A549 (cell line): ENCODE measurements around the gene CLSTN1. TPM values are rescaled to one million over a fixed set of nuclear protein-coding genes. Genes with fewer than 3 reads are reported as not detected.

Experiments used
- ATAC-seq, 2 experiments: fragments of 200-7000 bp in 1 of 2; fragments of >200 bp in 1 of 2; cut with Nextera tagmentation in 1 of 2; cut with Tn5 transposase in 1 of 2; 3 replicates each; pipeline versions ENCODE4 v1.8.0 to v1.9.1; 2018 to 2020; ENCODE audit warnings: mild to moderate bottlenecking in 1 of 2, moderate library complexity in 1 of 2
- CTCF ChIA-PET: fragments of 300-600 bp; sonication (Branson Sonifier 250); formaldehyde crosslinking; extraction: SDS; loops from one replicate; lab custom pipeline; 2021; ENCODE audit warnings: antibody characterized with exemption, inconsistent platforms; lab: Yijun Ruan, JAX
- POLR2A ChIA-PET: fragments of 350-600 bp; formaldehyde crosslinking; extraction: SDS; loops from one replicate; lab custom pipeline; 2021; ENCODE audit warnings: antibody characterized with exemption, inconsistent platforms; lab: Yijun Ruan, JAX
- DNase-seq, 2 experiments: peaks; one replicate each; pipeline versions ENCODE4 v3.0.0 to v3.0.0-alpha.2; 2011 to 2016; ENCODE audit warnings: low read depth in 1 of 2, low spot score in 1 of 2
- FAIRE-seq: peaks from 2 replicates; lab custom pipeline; 2011; peaks lifted over from hg19 to GRCh38; lab: Jason Lieb, UNC
- H3K27ac ChIP-seq, 2 experiments: fragments of >200 bp; sonication (Bioruptor Twin); formaldehyde crosslinking; 3 replicates each; pipeline ENCODE4 v1.5.1; 2016 to 2017
- H3K4me1 ChIP-seq: fragments of >200 bp; sonication (Bioruptor Twin); formaldehyde crosslinking; 3 replicates; pipeline ENCODE4 v1.6.1; 2016
- H3K4me2 ChIP-seq: fragments of >200 bp; sonication (Bioruptor Twin); formaldehyde crosslinking; 3 replicates; pipeline ENCODE4 v1.6.1; 2016
- H3K4me3 ChIP-seq: fragments of >200 bp; sonication (Bioruptor Twin); formaldehyde crosslinking; 3 replicates; pipeline ENCODE4 v1.5.1; 2016
- H3K9me3 ChIP-seq: fragments of >200 bp; sonication (Bioruptor Twin); formaldehyde crosslinking; 3 replicates; pipeline ENCODE4 v1.6.1; 2016
- CBX2 ChIP-seq: fragments of 200-600 bp; sonication (generic); IDR thresholded peaks from 2 replicates; pipeline ENCODE4 v1.6.1; 2016; ENCODE audit warnings: low read depth, mild to moderate bottlenecking, borderline replicate concordance
- CHD2 ChIP-seq: fragments of 150-350 bp; IDR thresholded peaks from 2 replicates; pipeline ENCODE4 v1.6.1; 2014; ENCODE audit warnings: low read length; ENCODE audit not compliant: partially characterized antibody
- CHD4 ChIP-seq: fragments of 200-600 bp; sonication (generic); IDR thresholded peaks from 2 replicates; pipeline ENCODE4 v1.6.1; 2016; ENCODE audit warnings: antibody characterized with exemption, mild to moderate bottlenecking, borderline replicate concordance
- CTCF ChIP-seq: fragments of >200 bp; sonication (Bioruptor Twin); formaldehyde crosslinking; IDR thresholded peaks from 3 replicates; pipeline ENCODE4 v1.5.1; 2016
- E2F6 ChIP-seq: IDR thresholded peaks from 2 replicates; pipeline ENCODE4 v1.6.1; 2012; ENCODE audit warnings: low read depth, borderline replicate concordance
- EP300 ChIP-seq, 2 experiments: fragments of >200 bp; sonication (Bioruptor Twin); formaldehyde crosslinking; IDR thresholded peaks; 2 replicates in 1 of 2; 3 replicates in 1 of 2; pipeline ENCODE4 v1.6.1; 2016 to 2017
- FOSB ChIP-seq: fragments of 250-450 bp; sonication (Bioruptor Pico); IDR thresholded peaks from 2 replicates; pipeline ENCODE4 v1.5.0; 2020; ENCODE audit warnings: mild to moderate bottlenecking, moderate library complexity
- HOXA7 ChIP-seq: fragments of 250-450 bp; sonication (Bioruptor Pico); IDR thresholded peaks from 2 replicates; pipeline ENCODE4 v1.5.0; 2020; ENCODE audit warnings: mild to moderate bottlenecking, moderate library complexity
- KDM1A ChIP-seq: fragments of 200-600 bp; sonication (generic); IDR thresholded peaks from 2 replicates; pipeline ENCODE4 v1.6.1; 2016; ENCODE audit warnings: low read depth, mild to moderate bottlenecking
- KDM5A ChIP-seq: fragments of 200-600 bp; sonication (generic); IDR thresholded peaks from 2 replicates; pipeline ENCODE4 v1.6.1; 2016; ENCODE audit warnings: antibody characterized with exemption, mild to moderate bottlenecking
- MAFK ChIP-seq: fragments of 450-650 bp; IDR thresholded peaks from 2 replicates; pipeline ENCODE4 v1.6.1; 2014; ENCODE audit not compliant: partially characterized antibody
- NPAS2 ChIP-seq: fragments of 250-450 bp; sonication (Bioruptor Pico); IDR thresholded peaks from 2 replicates; pipeline ENCODE4 v1.8.0; 2022; ENCODE audit warnings: mild to moderate bottlenecking, moderate library complexity, borderline replicate concordance
- POLR2A ChIP-seq: IDR thresholded peaks from 2 replicates; pipeline ENCODE4 v1.6.1; 2012; ENCODE audit warnings: mild to moderate bottlenecking, low read length
- RCOR1 ChIP-seq: fragments of 150-350 bp; IDR thresholded peaks from 2 replicates; pipeline ENCODE4 v1.6.1; 2014; ENCODE audit warnings: antibody characterized with exemption, low read length, low read depth
- ZFP36 ChIP-seq: fragments of 450-650 bp; IDR thresholded peaks from 2 replicates; pipeline ENCODE4 v1.6.1; 2014; ENCODE audit warnings: borderline replicate concordance; ENCODE audit not compliant: partially characterized antibody
- ZNF302 ChIP-seq: fragments of 250-450 bp; sonication (Bioruptor Pico); IDR thresholded peaks from 2 replicates; pipeline ENCODE4 v1.9.0; 2021; ENCODE audit warnings: inconsistent platforms, mild to moderate bottlenecking, moderate library complexity
- ZSCAN20 ChIP-seq: fragments of 250-450 bp; sonication (Bioruptor Pico); IDR thresholded peaks from 2 replicates; pipeline ENCODE4 v1.8.0; 2022; ENCODE audit warnings: mild to moderate bottlenecking, moderate library complexity
- WGBS: methylation state at CpG from one replicate; pipeline ENCODE4 v1.1.6; 2017; ENCODE audit errors: missing lambda C conversion rate; 5-methylcytosine and 5-hydroxymethylcytosine counted together
- polyA plus RNA-seq, 4 experiments: library from polyadenylated mRNA; depleted of rRNA in 3 of 4; stranded (reverse); fragments of >200 nt; fragmentation: RNase III in 1 of 4; extraction: RNeasy Plus Mini Kit Qiagen cat#74134 plus additional on column Dnase treatment in 1 of 4; gene quantifications; 2 replicates in 3 of 4; 3 replicates in 1 of 4; pipeline ENCODE4 v1.2.3, GENCODE V29; 2011 to 2017

The CLSTN1 gene
- polyA plus RNA-seq, 2 of the 4 experiments (the other 2 are of a cell fraction), result 27.3 to 56.1 TPM

GRCh38 chr1:9861360-9861759 is 37.6 kb upstream of the CLSTN1 start:
- ATAC-seq (peak in 1 of 2 experiments; percentile 46; a peak in 1 of 6 replicates), DNase-seq (no peak)
- TF ChIP-seq FOSB (no peak), CTCF (no peak), POLR2A (no peak), CHD4 (no peak), HOXA7 (CRISPR knock-in tag) (no peak), E2F6 (no peak), ZFP36 (no peak), NPAS2 (CRISPR knock-in tag) (no peak), EP300 (IDR thresholded peaks at IDR 0.05) (no peak)
- TF ChIP-seq, all 56 proteins: peak for 0

GRCh38 chr1:9860887-9861286 is 37.1 kb upstream of the CLSTN1 start:
- Histone ChIP-seq H3K4me1 (no peaks in the 10 kb centered on the region), H3K9me3 (no peaks in the 10 kb centered on the region), H3K4me2 (no peak overlapping the region), H3K4me3 (no peak overlapping the region), H3K27ac (no peak overlapping the region)
- WGBS, result 81% methylated on average over 3 of the region's 5 CpGs
- ChIA-PET POLR2A (no interaction called here), CTCF (interaction anchor here (0.5 to 6.7 kb wide), 10 partner anchors 9 to 572 kb away, joined by 3 to 52 read pairs (median 4); no protein-coding TSS in a partner anchor)
- DNase-seq (no peak), FAIRE-seq (no peak), ATAC-seq (no peak)
- TF ChIP-seq KDM5A (no peak), CBX2 (no peak), ZSCAN20 (no peak), CHD4 (no peak), CHD2 (no peak), ZNF302 (CRISPR knock-in tag) (no peak), ZFP36 (no peak), KDM1A (no peak), RCOR1 (no peak)

More at GRCh38 chr1:9861360-9861759, 37.6 kb upstream of the CLSTN1 start:
- no peak overlapping the region for H3K4me2 ChIP-seq
- H3K4me3 ChIP-seq, result no peak overlapping the region
- ChIA-PET POLR2A (no interaction called here), CTCF (interaction anchor here (0.8 to 6.7 kb wide), 8 partner anchors 8 to 271 kb away, joined by 3 to 52 read pairs (median 4); no protein-coding TSS in a partner anchor)
- no peaks in the 10 kb centered on the region for H3K4me1 ChIP-seq
- FAIRE-seq, result no peak
- no peak overlapping the region for H3K27ac ChIP-seq
- 78% methylated on average over 8 of the region's 8 CpGs for WGBS
- H3K9me3 ChIP-seq, result no peaks in the 10 kb centered on the region

GRCh38 chr1:9859281-9860014 is 35.7 kb upstream of the CLSTN1 start:
- Histone ChIP-seq H3K4me2 (no peak overlapping the region), H3K4me1 (no peaks in the 10 kb centered on the region), H3K27ac (no peak overlapping the region), H3K4me3 (no peak overlapping the region), H3K9me3 (no peaks in the 10 kb centered on the region)
- ChIA-PET CTCF (interaction anchor here (0.9 to 6.7 kb wide), 4 partner anchors 10 to 233 kb away, joined by 3 to 52 read pairs (median 7); no protein-coding TSS in a partner anchor), POLR2A (no interaction called here)
- DNase-seq (no peak), ATAC-seq (no peak; a peak in 1 of 6 replicates), FAIRE-seq (no peak)
- TF ChIP-seq MAFK (peak; percentile 39), ZFP36 (no peak)
- WGBS, result 81% methylated on average over 4 of the region's 5 CpGs
